ENCODE results near the gene MUC5B.
"Not testable (repeated sequence)": the region's sequence is repeated elsewhere in the genome, so short reads cannot be mapped to it uniquely, and the experiment has no call there.

Gene MUC5B

DNA sequence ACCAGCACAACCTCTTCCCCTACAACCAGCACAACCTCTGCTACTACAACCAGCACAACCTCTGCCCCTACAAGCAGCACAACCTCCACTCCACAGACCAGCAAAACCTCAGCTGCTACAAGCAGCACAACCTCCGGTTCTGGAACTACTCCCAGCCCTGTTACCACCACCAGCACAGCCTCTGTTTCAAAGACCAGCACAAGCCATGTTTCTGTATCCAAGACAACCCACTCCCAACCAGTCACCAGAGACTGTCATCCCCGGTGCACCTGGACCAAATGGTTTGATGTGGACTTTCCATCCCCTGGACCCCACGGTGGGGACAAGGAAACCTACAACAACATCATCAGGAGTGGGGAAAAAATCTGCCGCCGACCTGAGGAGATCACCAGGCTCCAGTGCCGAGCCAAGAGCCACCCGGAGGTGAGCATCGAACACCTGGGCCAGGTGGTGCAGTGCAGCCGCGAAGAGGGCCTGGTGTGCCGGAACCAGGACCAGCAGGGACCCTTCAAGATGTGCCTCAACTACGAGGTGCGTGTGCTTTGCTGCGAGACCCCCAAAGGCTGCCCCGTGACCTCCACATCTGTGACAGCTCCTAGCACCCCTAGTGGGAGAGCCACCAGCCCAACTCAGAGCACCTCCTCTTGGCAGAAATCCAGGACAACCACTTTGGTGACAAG is 34.3 kb upstream of the MUC5B start:
- not testable (repeated sequence) for DNase-seq (ENCODE audit: low read depth in 1 of 2, low spot score in 1 of 2)

DNA sequence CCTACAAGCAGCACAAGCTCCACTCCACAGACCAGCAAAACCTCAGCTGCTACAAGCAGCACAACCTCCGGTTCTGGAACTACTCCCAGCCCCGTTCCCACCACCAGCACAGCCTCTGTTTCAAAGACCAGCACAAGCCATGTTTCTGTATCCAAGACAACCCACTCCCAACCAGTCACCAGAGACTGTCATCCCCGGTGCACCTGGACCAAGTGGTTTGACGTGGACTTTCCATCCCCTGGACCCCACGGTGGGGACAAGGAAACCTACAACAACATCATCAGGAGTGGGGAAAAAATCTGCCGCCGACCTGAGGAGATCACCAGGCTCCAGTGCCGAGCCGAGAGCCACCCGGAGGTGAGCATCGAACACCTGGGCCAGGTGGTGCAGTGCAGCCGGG is 33.0 kb upstream of the MUC5B start:
- not testable (repeated sequence) for DNase-seq (ENCODE audit: low read depth in 1 of 2, low spot score in 1 of 2)

- DNase-seq (ENCODE audit: low read depth in 1 of 2, low spot score in 1 of 2) = not testable (repeated sequence)
These were observed 30.9 kb upstream of the MUC5B start for GRCh38 chr11:1191786-1192470.

DNA sequence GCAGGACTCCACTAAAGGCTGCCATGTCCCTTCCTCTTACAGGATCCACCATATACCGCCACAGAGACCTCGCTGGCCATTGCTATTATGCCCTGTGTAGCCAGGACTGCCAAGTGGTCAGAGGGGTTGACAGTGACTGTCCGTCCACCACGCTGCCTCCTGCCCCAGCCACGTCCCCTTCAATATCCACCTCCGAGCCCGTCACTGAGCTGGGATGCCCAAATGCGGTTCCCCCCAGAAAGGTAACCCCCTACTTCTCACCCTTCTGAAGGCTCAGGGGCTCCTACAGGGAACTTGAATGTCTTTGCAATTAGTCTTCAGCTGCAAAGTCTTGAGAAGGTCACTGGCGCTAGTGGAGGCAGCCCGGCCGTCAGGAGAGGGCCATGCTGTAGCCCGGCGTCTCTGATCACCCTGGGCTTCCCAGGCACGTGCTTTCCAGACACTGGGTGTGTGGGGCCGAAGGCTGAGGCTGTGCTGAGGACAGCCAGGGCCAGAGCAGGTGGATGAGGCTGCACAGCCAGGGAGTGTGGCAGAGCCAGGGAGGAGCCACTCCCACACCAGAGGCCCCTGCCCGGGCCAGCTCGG is 30.0 kb upstream of the MUC5B start:
- no peak for DNase-seq (ENCODE audit: low read depth in 1 of 2, low spot score in 1 of 2)

DNA sequence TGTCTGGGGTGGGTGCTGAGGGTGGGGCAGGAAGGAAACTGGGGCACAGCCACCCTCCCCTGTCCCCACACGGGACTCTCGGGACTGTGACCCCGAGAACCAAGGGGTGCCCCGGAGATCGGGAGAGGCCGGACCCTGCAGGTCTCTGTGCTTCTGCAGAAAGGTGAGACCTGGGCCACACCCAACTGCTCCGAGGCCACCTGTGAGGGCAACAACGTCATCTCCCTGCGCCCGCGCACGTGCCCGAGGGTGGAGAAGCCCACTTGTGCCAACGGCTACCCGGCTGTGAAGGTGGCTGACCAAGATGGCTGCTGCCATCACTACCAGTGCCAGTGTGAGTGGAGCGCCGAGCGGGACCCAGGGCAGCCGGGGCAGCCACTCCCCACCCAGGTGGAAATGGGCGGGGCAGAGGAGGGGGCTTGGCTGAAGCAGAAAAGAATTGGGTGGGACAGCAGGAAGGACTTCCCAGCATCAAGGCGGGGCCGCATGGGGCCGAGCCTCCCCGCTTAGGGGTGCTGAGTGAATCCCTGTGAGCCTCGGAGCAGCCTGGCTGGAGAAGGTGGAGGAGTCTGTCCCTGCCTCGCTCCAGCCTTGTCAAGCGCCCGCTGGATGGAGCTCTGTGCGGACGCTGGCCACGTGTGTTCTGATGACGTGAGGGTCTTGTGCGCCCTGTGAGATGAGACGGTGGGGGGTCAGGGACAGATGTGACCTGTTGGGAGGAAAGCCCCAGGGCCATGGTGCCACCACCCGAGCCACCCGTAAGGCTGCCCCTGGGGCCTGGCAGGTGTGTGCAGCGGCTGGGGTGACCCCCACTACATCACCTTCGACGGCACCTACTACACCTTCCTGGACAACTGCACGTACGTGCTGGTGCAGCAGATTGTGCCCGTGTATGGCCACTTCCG is 29.3 kb upstream of the MUC5B start:
- no peak for DNase-seq (ENCODE audit: low read depth in 1 of 2, low spot score in 1 of 2)

- DNase-seq (ENCODE audit: low read depth in 1 of 2, low spot score in 1 of 2) = no peak
These were observed 28.5 kb upstream of the MUC5B start for GRCh38 chr11:1194231-1194976.

DNA sequence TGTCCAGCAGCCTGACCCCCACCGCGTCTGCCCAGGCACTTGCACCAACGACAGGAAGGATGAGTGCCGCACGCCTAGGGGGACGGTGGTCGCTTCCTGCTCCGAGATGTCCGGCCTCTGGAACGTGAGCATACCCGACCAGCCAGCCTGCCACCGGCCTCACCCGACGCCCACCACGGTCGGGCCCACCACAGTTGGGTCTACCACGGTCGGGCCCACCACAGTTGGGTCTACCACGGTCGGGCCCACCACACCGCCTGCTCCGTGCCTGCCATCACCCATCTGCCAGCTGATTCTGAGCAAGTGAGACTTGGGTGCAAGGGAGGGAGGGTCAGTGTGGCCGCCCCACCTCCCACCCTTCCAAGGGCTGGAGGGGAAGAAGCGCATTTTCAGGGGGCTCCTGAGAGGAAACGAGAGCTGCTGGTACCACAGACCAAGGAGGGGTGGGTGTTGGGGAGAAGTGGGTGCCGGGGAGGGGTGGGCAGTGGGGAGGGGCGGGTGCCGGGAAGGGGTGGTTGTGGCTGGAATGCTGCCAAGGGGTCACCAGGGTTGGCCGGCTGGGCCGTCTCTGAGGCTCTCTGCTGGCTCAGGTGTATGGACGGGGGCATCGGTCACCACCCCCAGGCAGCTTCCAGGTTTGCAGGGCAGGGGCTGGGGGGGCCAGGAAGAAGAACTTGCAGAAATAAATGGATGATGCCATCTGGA is 27.7 kb upstream of the MUC5B start:
- DNase-seq (ENCODE audit: low read depth in 1 of 2, low spot score in 1 of 2) = no peak

- DNase-seq (ENCODE audit: low read depth in 1 of 2, low spot score in 1 of 2) = no peak
These were observed 27.0 kb upstream of the MUC5B start for GRCh38 chr11:1195682-1196515.

GRCh38 chr11:1196516-1197391 is 26.1 kb upstream of the MUC5B start:
- no peak for DNase-seq (ENCODE audit: low read depth in 1 of 2, low spot score in 1 of 2)

DNA sequence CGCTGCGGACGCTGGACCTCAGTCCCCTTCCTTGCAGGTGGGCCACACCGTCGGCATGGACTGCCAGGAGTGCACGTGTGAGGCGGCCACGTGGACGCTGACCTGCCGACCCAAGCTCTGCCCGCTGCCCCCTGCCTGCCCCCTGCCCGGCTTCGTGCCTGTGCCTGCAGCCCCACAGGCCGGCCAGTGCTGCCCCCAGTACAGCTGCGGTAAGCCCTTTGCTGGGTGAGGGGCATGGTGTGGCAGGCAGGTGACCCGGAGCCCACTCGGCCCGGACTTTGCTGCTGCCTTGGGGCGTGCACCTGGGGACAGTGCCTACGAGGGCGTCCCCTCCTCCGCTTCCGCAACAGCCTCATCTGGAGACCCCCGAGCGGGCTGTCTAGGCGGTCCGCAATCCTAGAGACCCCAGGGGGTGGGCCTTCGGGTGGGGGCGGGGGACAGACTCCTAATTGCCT is 25.4 kb upstream of the MUC5B start:
- DNase-seq (ENCODE audit: low read depth in 1 of 2, low spot score in 1 of 2) = no peak

DNA sequence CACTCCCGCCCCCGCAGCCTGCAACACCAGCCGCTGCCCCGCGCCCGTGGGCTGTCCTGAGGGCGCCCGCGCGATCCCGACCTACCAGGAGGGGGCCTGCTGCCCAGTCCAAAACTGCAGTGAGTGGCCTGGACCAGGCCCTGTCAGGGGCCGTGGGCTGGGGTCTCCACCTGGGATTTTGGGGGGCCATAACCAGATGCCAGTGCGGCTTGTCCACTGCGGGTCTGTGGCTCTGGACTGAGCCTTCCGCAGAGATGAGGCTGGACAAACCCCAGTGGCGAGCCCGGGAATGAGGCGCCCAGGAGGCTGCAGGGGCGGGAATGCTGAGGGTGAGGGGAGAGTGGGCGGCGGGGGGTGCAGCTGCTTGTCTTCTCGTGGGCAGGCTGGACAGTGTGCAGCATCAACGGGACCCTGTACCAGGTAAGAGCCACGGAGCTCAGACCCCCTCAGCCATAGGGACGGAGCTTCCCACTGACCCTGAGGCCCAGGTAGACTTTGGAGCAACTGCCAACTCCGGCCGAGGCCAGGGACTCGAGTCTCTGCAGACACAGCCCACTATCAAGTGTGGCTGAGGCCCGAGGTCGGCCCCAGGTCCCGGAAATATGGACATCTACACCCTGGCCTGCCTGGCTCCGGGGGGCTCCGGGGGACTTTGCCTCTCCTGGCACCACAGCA is 24.8 kb upstream of the MUC5B start:
- no peak for DNase-seq (ENCODE audit: low read depth in 1 of 2, low spot score in 1 of 2)

DNA sequence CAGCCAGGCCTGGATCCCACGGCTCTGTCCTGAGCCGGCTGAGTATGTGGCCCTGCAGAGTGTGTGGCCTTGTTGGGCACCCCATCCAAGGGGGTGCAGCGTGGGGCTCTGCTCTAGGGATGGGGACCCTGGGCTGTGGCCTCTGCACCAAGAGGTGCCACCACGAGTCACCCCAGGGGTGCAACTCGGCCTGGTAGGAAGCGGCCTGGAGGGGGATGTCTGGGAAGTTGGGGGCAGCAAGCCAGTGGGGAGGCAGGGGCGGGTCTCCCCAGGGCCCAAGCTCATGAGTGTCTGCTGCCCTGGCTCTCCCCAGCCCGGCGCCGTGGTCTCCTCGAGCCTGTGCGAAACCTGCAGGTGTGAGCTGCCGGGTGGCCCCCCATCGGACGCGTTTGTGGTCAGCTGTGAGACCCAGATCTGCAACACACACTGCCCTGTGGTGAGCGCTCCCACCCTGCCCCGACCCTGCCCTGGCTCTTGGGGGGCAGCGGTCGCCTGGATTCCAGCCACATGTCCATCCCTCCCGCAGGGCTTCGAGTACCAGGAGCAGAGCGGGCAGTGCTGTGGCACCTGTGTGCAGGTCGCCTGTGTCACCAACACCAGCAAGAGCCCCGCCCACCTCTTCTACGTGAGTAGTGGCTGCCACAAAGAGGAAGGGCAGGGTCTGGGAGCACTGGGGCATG is 24.2 kb upstream of the MUC5B start:
- DNase-seq (ENCODE audit: low read depth in 1 of 2, low spot score in 1 of 2) = no peak

- no peak for DNase-seq (ENCODE audit: low read depth in 1 of 2, low spot score in 1 of 2)
These were observed 23.6 kb upstream of the MUC5B start for GRCh38 chr11:1199241-1199750.

GRCh38 chr11:1199751-1200610 is 22.9 kb upstream of the MUC5B start:
- DNase-seq (ENCODE audit: low read depth in 1 of 2, low spot score in 1 of 2) = no peak

DNA sequence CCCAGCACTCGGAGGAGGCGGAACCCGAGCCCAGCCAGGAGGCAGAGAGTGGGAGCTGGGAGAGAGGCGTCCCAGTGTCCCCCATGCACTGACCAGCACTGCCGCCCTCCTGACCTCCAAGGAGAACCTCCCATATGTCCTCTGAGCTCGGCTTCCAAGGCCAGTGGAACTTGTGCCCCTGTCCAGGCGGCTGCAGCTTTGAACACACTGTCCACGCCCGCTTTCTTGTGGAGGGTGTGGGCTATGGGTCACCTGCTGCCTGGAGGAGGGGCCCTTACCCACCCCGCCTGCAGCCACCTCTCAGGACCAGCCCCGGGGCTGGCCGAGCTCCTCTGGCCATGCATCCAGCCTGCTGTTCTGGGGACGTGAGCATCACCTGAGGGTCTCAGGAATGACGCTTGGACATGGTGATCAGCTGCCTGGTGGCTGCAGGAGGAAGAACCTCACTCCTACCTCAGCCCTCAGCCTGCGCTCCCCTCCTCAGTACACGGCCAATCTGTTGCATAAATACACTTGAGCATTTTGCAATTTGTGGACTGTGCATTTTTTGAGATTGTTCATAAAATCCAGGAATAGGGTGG is 22.2 kb upstream of the MUC5B start:
- no peak for DNase-seq (ENCODE audit: low read depth in 1 of 2, low spot score in 1 of 2)
